Measurements from ENCODE around the gene AGMAT.
A peak's percentile ranks its signal among the peaks of the same experiment; 100 is the strongest.

Gene AGMAT

GRCh38 chr1:15523104-15524020 is 61.5 kb downstream of the AGMAT start:
- DNase-seq (ENCODE audit: low read depth in 2 of 2), result peak in 1 of 2 experiments; percentile 6

GRCh38 chr1:15522551-15522950 is 62.3 kb downstream of the AGMAT start:
- DNase-seq (ENCODE audit: low read depth in 2 of 2), result no peak

Data from fibroblast of skin of left quadriceps (primary cell).